Measurements from ENCODE around the gene ID3.
A peak's percentile ranks its signal among the peaks of the same experiment; 100 is the strongest.

Gene ID3

DNA sequence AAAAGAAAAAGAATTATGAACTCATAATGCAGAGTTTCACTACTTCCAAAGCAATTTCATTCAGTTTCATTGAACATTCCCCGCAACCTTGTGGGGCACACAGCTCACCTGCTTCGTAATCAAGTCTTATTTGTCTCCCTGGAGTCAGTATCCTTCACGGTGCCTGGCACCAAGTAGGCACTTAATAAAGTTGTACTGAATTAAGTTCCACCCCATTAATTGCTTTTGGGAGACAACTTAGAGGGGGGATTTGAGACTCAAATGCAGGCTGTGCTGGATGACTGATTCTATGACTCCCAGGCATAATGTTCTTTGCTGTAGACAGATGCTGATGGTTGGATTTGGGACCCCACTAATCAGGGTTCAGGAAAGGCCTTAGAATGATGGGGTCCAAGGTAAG, 6.5 kb upstream of the ID3 start:
- no CpG with 5 or more reads among the region's 3 CpGs for WGBS (ENCODE audit: insufficient coverage, insufficient read length)
- Histone ChIP-seq H3K9me3 (ENCODE audit: control insufficient read depth, insufficient read depth, low read length) (no peaks in the 10 kb centered on the region), H3K4me3 (ENCODE audit: low read length) (no peak overlapping the region), H3K36me3 (ENCODE audit: control insufficient read depth, insufficient read depth, low read length) (no peaks in the 10 kb centered on the region), H3K27me3 (ENCODE audit: control insufficient read depth, insufficient read depth, low read length) (no peaks in the 10 kb centered on the region), H3K4me1 (ENCODE audit: control insufficient read depth, insufficient read depth, low read length) (peaks cover 11% of the 10 kb centered on the region), H3K27ac (ENCODE audit: low read length) (no peak overlapping the region)
- no peak for DNase-seq (ENCODE audit: low read depth, low spot score)

DNA sequence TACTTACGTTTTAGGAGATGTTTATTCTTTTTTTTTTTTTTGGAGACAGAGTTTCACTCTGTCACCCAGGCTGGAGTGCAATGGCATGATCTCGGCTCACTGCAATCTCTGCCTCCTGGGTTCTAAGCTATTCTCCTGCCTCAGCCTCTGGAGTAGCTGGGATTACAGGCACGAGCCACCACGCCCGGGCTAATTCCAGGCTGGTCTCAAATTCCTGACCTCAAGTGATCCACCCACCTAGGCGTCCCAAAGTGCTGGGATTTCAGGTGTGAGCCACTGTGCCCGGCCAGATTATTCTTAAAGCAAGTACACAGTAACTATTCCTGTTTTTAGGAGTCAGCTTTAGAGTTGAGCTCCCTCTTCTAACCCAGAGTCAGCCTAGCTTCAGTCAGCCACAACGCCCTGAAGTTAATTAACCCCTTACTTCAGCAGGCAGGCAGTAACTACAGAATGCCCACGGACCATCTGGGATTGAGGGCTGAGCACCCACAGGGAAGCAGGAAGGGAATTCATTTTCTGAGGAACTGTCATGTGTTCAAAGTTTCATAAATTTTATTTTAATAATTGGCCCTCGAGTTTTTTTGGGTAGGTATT, 5.3 kb upstream of the ID3 start:
- Histone ChIP-seq H3K4me1 (ENCODE audit: control insufficient read depth, insufficient read depth, low read length) (peaks cover 11% of the 10 kb centered on the region), H3K27ac (ENCODE audit: low read length) (no peak overlapping the region), H3K36me3 (ENCODE audit: control insufficient read depth, insufficient read depth, low read length) (no peaks in the 10 kb centered on the region), H3K4me3 (ENCODE audit: low read length) (no peak overlapping the region), H3K27me3 (ENCODE audit: control insufficient read depth, insufficient read depth, low read length) (no peaks in the 10 kb centered on the region), H3K9me3 (ENCODE audit: control insufficient read depth, insufficient read depth, low read length) (no peaks in the 10 kb centered on the region)
- WGBS (ENCODE audit: insufficient coverage, insufficient read length), result no CpG with 5 or more reads among the region's 10 CpGs
- DNase-seq (ENCODE audit: low read depth, low spot score), result no peak

DNA sequence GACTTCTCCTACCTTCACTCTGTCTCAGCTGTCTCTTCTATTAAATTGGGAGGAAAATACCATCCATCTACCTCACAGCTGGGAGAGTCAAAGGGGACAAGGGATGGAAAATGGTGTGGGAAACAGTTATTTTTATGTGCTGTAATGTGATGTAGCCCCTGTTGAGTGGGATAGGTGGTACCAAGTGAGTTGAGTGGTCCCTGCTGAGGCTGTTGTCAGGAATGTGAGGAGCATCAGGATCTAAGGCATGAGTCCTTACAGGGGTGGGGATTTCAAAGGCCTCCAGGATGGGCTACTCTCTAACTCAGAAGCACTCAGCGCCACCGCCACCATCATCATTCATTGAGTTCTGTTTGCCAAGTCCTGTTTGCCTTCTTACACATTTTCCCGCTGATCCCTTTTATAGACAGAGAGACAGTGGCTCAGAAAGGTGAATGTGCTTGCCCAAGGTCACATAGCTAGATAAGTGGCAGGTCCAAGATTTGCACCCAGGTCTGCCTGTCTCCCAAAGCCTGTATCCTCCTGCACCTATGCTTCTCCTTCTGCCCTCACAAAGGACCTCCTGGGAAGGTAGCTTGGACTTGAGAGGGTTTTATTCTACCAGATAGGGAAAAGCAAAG, 4.6 kb upstream of the ID3 start:
- Histone ChIP-seq H3K36me3 (ENCODE audit: control insufficient read depth, insufficient read depth, low read length) (no peaks in the 10 kb centered on the region), H3K27me3 (ENCODE audit: control insufficient read depth, insufficient read depth, low read length) (no peaks in the 10 kb centered on the region), H3K27ac (ENCODE audit: low read length) (no peak overlapping the region), H3K4me1 (ENCODE audit: control insufficient read depth, insufficient read depth, low read length) (peaks cover 10% of the 10 kb centered on the region), H3K9me3 (ENCODE audit: control insufficient read depth, insufficient read depth, low read length) (no peaks in the 10 kb centered on the region), H3K4me3 (ENCODE audit: low read length) (no peak overlapping the region)
- DNase-seq (ENCODE audit: low read depth, low spot score), result no peak
- WGBS (ENCODE audit: insufficient coverage, insufficient read length), result no CpG with 5 or more reads among the region's 3 CpGs

DNA sequence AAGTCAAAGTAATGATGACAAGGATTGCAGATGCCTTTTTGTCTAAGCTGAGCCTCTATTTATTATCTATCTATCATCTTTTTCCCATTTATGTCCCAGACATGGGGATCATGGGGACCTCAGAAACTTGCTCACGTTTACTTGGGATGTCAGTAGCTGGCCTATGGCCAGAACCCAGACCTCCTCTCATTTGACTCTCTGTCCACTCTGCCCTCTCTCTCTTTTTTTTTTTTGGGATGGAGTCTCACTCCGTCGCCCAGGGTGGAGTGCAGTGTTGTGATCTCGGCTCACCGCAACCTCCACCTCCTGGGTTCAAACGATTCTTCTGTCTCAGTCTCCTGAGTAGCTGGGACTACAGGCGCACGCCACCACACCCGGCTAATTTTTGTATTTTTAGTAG, 3.7 kb upstream of the ID3 start:
- WGBS (ENCODE audit: insufficient coverage, insufficient read length), result no CpG with 5 or more reads among the region's 9 CpGs
- Histone ChIP-seq H3K4me3 (ENCODE audit: low read length) (no peak overlapping the region), H3K4me1 (ENCODE audit: control insufficient read depth, insufficient read depth, low read length) (peaks cover 8% of the 10 kb centered on the region), H3K27me3 (ENCODE audit: control insufficient read depth, insufficient read depth, low read length) (no peaks in the 10 kb centered on the region), H3K27ac (ENCODE audit: low read length) (no peak overlapping the region), H3K9me3 (ENCODE audit: control insufficient read depth, insufficient read depth, low read length) (no peaks in the 10 kb centered on the region), H3K36me3 (ENCODE audit: control insufficient read depth, insufficient read depth, low read length) (no peaks in the 10 kb centered on the region)
- no peak for DNase-seq (ENCODE audit: low read depth, low spot score)

DNA sequence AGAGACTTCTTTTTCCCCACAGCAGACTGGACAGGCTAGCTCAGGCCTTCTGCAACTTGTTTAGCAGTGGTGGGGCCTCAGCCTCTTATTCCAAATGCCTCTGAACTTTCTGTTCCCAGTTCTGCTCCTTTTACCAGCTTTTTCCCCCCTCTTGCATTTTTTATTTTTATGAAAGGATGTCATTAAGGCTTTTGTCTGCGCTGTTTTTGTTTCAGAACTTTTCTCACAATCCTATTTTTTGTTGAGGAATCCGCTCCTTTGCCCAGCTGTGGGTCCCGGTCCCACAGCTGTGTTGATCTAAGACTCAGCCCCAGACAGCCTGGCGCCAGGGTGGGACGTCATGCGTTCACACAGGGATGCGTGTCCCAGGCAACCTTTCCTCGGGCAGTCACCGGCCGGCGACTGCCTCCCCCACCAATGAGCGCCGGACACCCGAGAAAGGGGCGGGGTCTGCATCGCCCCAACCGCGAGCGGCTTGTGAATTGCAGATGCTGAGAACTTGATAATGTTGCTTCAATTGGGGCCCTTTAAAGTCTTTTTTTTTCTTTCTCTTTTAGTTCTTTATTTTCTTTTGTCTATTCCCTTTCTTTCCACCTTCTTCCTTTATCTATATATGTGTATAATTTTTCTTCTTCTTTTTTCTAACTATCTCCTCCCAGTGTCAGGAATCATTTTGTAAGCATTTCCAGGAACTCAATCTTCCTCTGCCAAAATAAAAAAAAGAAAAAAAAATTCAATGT, 3.0 kb upstream of the ID3 start:
- H3K9me3 ChIP-seq (ENCODE audit: control insufficient read depth, insufficient read depth, low read length), result no peaks in the 10 kb centered on the region
- DNase-seq (ENCODE audit: low read depth, low spot score), result no peak
- no peaks in the 10 kb centered on the region for H3K27me3 ChIP-seq (ENCODE audit: control insufficient read depth, insufficient read depth, low read length)
- no peak overlapping the region for H3K27ac ChIP-seq (ENCODE audit: low read length)
- WGBS (ENCODE audit: insufficient coverage, insufficient read length), result no CpG with 5 or more reads among the region's 19 CpGs
- no peaks in the 10 kb centered on the region for H3K36me3 ChIP-seq (ENCODE audit: control insufficient read depth, insufficient read depth, low read length)
- peaks cover 8% of the 10 kb centered on the region for H3K4me1 ChIP-seq (ENCODE audit: control insufficient read depth, insufficient read depth, low read length)
- no peak overlapping the region for H3K4me3 ChIP-seq (ENCODE audit: low read length)

DNA sequence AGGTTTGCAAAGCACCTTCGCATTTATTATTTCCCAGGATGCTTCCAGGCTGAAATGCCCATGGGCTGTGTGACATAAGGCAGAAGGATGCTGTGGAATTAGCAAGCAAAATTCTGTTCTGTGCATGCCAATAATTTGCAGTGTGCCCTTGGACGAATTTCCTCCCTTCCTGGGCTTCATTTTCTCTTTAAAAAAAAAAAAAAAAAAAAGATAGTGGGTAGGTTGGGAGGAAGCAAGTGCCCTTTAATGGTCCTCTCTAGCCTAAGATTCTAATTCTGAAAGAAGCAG, 2.5 kb upstream of the ID3 start:
- H3K27me3 ChIP-seq (ENCODE audit: control insufficient read depth, insufficient read depth, low read length), result no peaks in the 10 kb centered on the region
- no peak overlapping the region for H3K27ac ChIP-seq (ENCODE audit: low read length)
- peaks cover 10% of the 10 kb centered on the region for H3K4me1 ChIP-seq (ENCODE audit: control insufficient read depth, insufficient read depth, low read length)
- no peak overlapping the region for H3K4me3 ChIP-seq (ENCODE audit: low read length)
- no peak for DNase-seq (ENCODE audit: low read depth, low spot score)
- no CpG with 5 or more reads among the region's 2 CpGs for WGBS (ENCODE audit: insufficient coverage, insufficient read length)
- no peaks in the 10 kb centered on the region for H3K36me3 ChIP-seq (ENCODE audit: control insufficient read depth, insufficient read depth, low read length)
- no peaks in the 10 kb centered on the region for H3K9me3 ChIP-seq (ENCODE audit: control insufficient read depth, insufficient read depth, low read length)

DNA sequence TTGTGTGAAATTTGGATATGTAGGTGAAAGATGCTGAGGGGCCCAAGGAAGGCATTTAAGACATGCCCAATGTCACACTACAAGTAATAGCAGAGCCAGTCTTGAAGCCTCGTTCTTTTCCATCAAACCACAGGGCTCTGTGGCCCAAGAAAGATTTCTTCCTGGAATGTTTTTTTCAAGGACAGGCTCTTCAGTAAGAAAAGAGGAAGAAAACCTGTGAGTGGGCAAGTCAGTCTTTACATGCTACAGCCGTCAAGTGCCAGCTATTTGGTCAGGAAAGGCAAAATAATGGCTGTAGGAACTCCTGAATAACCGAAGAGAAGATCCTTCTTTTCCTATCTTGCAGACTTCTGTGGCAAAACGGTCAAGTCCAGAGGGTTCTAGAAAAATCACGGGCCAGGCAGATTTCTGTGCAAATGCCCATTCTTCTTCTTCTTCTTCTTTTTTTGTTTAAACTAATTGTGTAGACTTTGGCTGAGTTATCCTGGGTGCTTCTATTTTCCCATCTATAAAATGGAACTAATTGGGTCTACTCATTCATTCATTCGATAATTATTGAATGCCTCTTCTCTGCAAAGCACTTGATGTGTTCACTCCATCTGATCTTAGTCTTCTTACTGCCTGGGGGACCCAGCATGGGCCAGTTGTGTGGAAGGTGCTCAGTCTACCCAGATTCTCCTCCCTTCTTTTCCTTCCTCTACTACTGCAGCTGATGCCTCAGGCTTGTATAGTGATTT, 1.9 kb upstream of the ID3 start:
- Histone ChIP-seq H3K9me3 (ENCODE audit: control insufficient read depth, insufficient read depth, low read length) (no peaks in the 10 kb centered on the region), H3K4me1 (ENCODE audit: control insufficient read depth, insufficient read depth, low read length) (peaks cover 13% of the 10 kb centered on the region), H3K36me3 (ENCODE audit: control insufficient read depth, insufficient read depth, low read length) (no peaks in the 10 kb centered on the region), H3K4me3 (ENCODE audit: low read length) (no peak overlapping the region), H3K27ac (ENCODE audit: low read length) (no peak overlapping the region), H3K27me3 (ENCODE audit: control insufficient read depth, insufficient read depth, low read length) (no peaks in the 10 kb centered on the region)
- no peak for DNase-seq (ENCODE audit: low read depth, low spot score)
- WGBS (ENCODE audit: insufficient coverage, insufficient read length), result no CpG with 5 or more reads among the region's 6 CpGs

DNA sequence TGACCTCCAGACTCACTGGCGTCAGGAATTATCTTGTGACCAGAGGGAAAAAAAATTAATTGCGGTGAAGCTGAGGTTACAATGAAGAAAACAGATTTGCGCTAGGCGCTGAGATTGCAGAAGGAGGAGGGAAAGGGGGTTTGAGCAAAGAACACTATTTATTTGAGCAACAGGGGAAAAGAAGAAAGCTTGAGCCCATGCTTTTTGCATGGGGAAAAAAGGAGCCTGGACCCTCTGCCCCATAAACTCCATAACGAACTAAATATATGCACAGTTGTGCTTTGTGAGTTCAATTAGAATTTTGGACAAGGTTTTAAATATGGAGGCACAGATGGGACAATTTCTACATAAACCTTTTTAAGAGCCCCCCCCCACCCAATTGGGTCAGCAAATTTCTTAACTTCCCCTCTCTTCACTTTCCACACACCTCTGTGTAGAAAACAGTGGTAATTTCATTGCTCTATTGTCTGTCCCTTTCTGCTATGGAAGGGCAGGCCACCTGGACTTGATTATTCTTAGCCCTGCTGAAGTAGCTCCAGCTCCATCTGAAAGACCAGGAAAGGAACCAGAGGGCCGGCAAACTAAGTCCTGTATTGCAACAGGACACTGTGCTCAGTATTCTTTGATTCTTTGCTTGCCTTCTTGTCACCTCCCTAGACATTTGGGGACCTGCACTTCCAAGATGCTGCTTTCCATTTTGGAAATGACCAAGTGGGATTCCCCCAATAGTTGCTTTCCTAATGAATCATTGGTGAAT, 862 bp upstream of the ID3 start:
- DNase-seq (ENCODE audit: low read depth, low spot score), result no peak
- no peak overlapping the region for H3K27ac ChIP-seq (ENCODE audit: low read length)
- H3K9me3 ChIP-seq (ENCODE audit: control insufficient read depth, insufficient read depth, low read length), result no peaks in the 10 kb centered on the region
- no peaks in the 10 kb centered on the region for H3K36me3 ChIP-seq (ENCODE audit: control insufficient read depth, insufficient read depth, low read length)
- peaks cover 16% of the 10 kb centered on the region for H3K4me1 ChIP-seq (ENCODE audit: control insufficient read depth, insufficient read depth, low read length)
- peak overlapping the region; percentile 40; the same call in 1 of the 2 replicates for H3K4me3 ChIP-seq (ENCODE audit: low read length)
- no peaks in the 10 kb centered on the region for H3K27me3 ChIP-seq (ENCODE audit: control insufficient read depth, insufficient read depth, low read length)
- no CpG with 5 or more reads among the region's 6 CpGs for WGBS (ENCODE audit: insufficient coverage, insufficient read length)

DNA sequence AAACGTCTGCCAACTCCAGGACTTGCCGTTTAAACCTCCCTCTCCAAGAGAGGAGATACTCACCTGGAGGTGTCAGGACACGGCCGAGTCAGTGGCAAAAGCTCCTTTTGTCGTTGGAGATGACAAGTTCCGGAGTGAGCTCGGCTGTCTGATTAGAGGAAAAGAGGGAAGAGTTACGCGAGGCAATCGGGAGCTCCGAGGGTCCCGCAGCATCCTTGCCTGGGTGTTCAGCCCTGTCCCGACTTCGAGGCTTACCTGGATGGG, 497 bp downstream of the ID3 start:
- Histone ChIP-seq H3K27me3 (ENCODE audit: control insufficient read depth, insufficient read depth, low read length) (no peaks in the 10 kb centered on the region), H3K9me3 (ENCODE audit: control insufficient read depth, insufficient read depth, low read length) (no peaks in the 10 kb centered on the region), H3K4me1 (ENCODE audit: control insufficient read depth, insufficient read depth, low read length) (peaks cover 16% of the 10 kb centered on the region), H3K36me3 (ENCODE audit: control insufficient read depth, insufficient read depth, low read length) (no peaks in the 10 kb centered on the region), H3K4me3 (ENCODE audit: low read length) (peak overlapping the region; percentile 71), H3K27ac (ENCODE audit: low read length) (no peak overlapping the region)
- DNase-seq (ENCODE audit: low read depth, low spot score), result no peak
- WGBS (ENCODE audit: insufficient coverage, insufficient read length), result no CpG with 5 or more reads among the region's 14 CpGs

DNA sequence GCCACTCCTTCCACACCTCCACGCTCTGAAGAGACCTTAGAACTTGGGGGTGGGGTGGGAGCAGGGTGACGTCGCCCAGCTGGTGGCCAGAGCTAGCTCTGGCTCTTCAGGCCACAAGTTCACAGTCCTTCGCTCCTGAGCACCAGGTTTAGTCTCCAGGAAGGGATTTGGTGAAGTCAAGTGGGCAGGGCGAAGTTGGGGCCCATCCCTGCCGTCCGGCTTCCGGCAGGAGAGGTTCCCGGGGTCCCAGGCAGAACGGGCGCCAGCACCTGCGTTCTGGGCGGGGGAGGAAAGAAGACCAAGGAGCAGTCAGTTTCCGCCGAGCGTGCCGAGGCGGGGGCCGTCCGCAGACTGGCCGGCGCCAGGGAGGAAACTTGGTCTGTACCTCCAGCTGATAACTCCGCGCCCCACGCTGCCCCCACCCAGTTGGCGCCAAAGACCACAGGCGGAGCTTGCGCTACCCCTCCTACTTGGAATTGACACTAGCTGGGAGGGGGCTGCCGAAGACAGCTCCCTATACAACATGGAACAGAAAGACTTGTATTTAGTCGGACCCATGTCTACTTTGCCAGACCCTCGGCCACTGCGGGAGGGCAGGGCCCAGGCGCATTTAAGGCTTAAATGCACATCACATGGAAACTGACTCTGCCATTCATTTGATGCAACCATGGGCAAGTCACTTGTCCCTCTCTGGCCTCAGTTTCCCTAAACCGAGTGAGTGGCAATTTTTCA, 995 bp downstream of the ID3 start:
- WGBS (ENCODE audit: insufficient coverage, insufficient read length), result no CpG with 5 or more reads among the region's 34 CpGs
- Histone ChIP-seq H3K4me1 (ENCODE audit: control insufficient read depth, insufficient read depth, low read length) (peaks cover 16% of the 10 kb centered on the region), H3K27me3 (ENCODE audit: control insufficient read depth, insufficient read depth, low read length) (no peaks in the 10 kb centered on the region), H3K36me3 (ENCODE audit: control insufficient read depth, insufficient read depth, low read length) (no peaks in the 10 kb centered on the region), H3K9me3 (ENCODE audit: control insufficient read depth, insufficient read depth, low read length) (no peaks in the 10 kb centered on the region), H3K27ac (ENCODE audit: low read length) (no peak overlapping the region), H3K4me3 (ENCODE audit: low read length) (peak overlapping the region; percentile 71)
- DNase-seq (ENCODE audit: low read depth, low spot score), result no peak
